Endothelial cell of umbilical vein (primary cell): ENCODE measurements around the gene KLF2. TPM values are rescaled to one million over a fixed set of nuclear protein-coding genes. Genes with fewer than 3 reads are reported as not detected.

Experiments used
- BruUV-seq: library from RNA; stranded (reverse); fragments of 400-500 nt; replicated peaks from 2 replicates; lab custom pipeline; 2021; lab: Mats Ljungman, UMichigan
- CTCF ChIA-PET: fragments of 300-600, 350-600 bp; sonication (Branson Sonifier 250); formaldehyde crosslinking; loops from one replicate; lab custom pipeline; 2021; ENCODE audit warnings: antibody characterized with exemption, inconsistent platforms; lab: Charles Lee
- POLR2A ChIA-PET: fragments of 300-600, 350-600 bp; sonication (Branson Sonifier 250); formaldehyde crosslinking; loops from one replicate; lab custom pipeline; 2021; ENCODE audit warnings: antibody characterized with exemption, inconsistent platforms; lab: Charles Lee
- DNase-seq: peaks from one replicate; pipeline ENCODE4 v3.0.0-alpha.2; 2011; ENCODE audit warnings: low read depth, low spot score
- FAIRE-seq: peaks from 2 replicates; lab custom pipeline; 2011; peaks lifted over from hg19 to GRCh38; lab: Jason Lieb, UNC
- H2AFZ ChIP-seq: 2 replicates; pipeline ENCODE4 v1.6.0; 2012; ENCODE audit warnings: low read depth, low read length, control low read depth, inconsistent platforms
- H3K27ac ChIP-seq: 2 replicates; pipeline ENCODE4 v1.5.1; 2011; ENCODE audit warnings: low read depth, mild to moderate bottlenecking, control low read depth, low read length, moderate library complexity; ENCODE audit not compliant: insufficient read depth
- H3K27me3 ChIP-seq, 2 experiments: 2 replicates each; pipeline versions ENCODE4 v1.6.0 to v1.6.1; 2011; ENCODE audit warnings: low read length in 2 of 2, mixed read lengths in 1 of 2; ENCODE audit not compliant: control insufficient read depth in 2 of 2, insufficient read depth in 2 of 2
- H3K36me3 ChIP-seq, 2 experiments: 2 replicates in 1 of 2; 3 replicates in 1 of 2; pipeline ENCODE4 v1.5.1; 2011; ENCODE audit warnings: low read length in 2 of 2, mild to moderate bottlenecking in 1 of 2, moderate library complexity in 1 of 2; ENCODE audit not compliant: control insufficient read depth in 2 of 2, insufficient read depth in 2 of 2; ENCODE audit errors: extremely low read depth in 1 of 2
- H3K4me1 ChIP-seq: 3 replicates; pipeline ENCODE4 v1.5.1; 2011; ENCODE audit warnings: mild to moderate bottlenecking, low read length; ENCODE audit not compliant: control insufficient read depth, insufficient read depth; ENCODE audit errors: extremely low read depth
- H3K4me2 ChIP-seq: 2 replicates; pipeline ENCODE4 v1.6.1; 2011; ENCODE audit warnings: low read length, control low read depth, mixed read lengths; ENCODE audit not compliant: insufficient read depth
- H3K4me3 ChIP-seq, 3 experiments: fragments of 200-600 bp in 1 of 3; sonication (generic), shearing (Covaris generic) in 1 of 3; replicated peaks in 1 of 3; 2 replicates each; pipeline ENCODE4 v1.5.1; 2011 to 2016; ENCODE audit warnings: control low read depth in 3 of 3, low read length in 3 of 3, mild to moderate bottlenecking in 2 of 3, inconsistent platforms in 1 of 3, low read depth in 1 of 3, moderate library complexity in 1 of 3; ENCODE audit not compliant: insufficient read depth in 1 of 3
- H3K79me2 ChIP-seq: 2 replicates; pipeline ENCODE4 v1.6.0; 2012; ENCODE audit warnings: low read length, inconsistent platforms; ENCODE audit not compliant: control insufficient read depth, insufficient read depth
- H3K9ac ChIP-seq: replicated peaks from 2 replicates; pipeline ENCODE3; 2011; ENCODE audit warnings: low read length, control low read depth; ENCODE audit not compliant: insufficient read depth; ENCODE audit errors: extremely low read depth
- H3K9me1 ChIP-seq: replicated peaks from 3 replicates; pipeline ENCODE4 v1.6.0; 2011; ENCODE audit warnings: mild to moderate bottlenecking, low read length; ENCODE audit not compliant: control insufficient read depth, insufficient read depth; ENCODE audit errors: extremely low read depth
- H3K9me3 ChIP-seq: replicated peaks from 2 replicates; pipeline ENCODE4 v1.5.1; 2012; ENCODE audit warnings: low read length, inconsistent platforms; ENCODE audit not compliant: control insufficient read depth, insufficient read depth
- H4K20me1 ChIP-seq: replicated peaks from 2 replicates; pipeline ENCODE3; 2011; ENCODE audit warnings: mild to moderate bottlenecking, low read length; ENCODE audit not compliant: control insufficient read depth, insufficient read depth; ENCODE audit errors: extremely low read depth
- FOS ChIP-seq: IDR thresholded peaks from 2 replicates; pipeline ENCODE4 v1.6.1; 2011; ENCODE audit warnings: mild to moderate bottlenecking, low read length, moderate library complexity, borderline replicate concordance; ENCODE audit not compliant: insufficient read depth
- GATA2 ChIP-seq: IDR thresholded peaks from 2 replicates; pipeline ENCODE4 v1.7.0; 2011; ENCODE audit warnings: low read depth, mild to moderate bottlenecking, moderate library complexity, mixed read lengths, low read length; ENCODE audit not compliant: insufficient read length, insufficient read depth
- JUN ChIP-seq: IDR thresholded peaks from 2 replicates; pipeline ENCODE4 v1.6.1; 2011; ENCODE audit warnings: borderline replicate concordance, low read depth; ENCODE audit not compliant: insufficient read length, insufficient read depth
- POLR2A ChIP-seq: IDR thresholded peaks from 2 replicates; pipeline ENCODE4 v1.6.1; 2012; ENCODE audit warnings: low read depth, mild to moderate bottlenecking, control low read depth, low read length
- POLR2AphosphoS5 ChIP-seq: IDR thresholded peaks from 2 replicates; pipeline ENCODE4 v1.6.1; 2012; ENCODE audit warnings: low read depth, mild to moderate bottlenecking, control low read depth, low read length, moderate library complexity; ENCODE audit not compliant: insufficient read depth
- dilution Hi-C: fragments of 300-500 bp; cut with MboI; formaldehyde crosslinking; loops from one replicate; pipeline ENCODE4 v1.15.0; 2019; ENCODE audit warnings: low sequenced_read_pairs; ENCODE audit not compliant: extremely low pct_ligation_motif_present
- intact Hi-C: fragments of 100-400 bp; cut with micrococcal nuclease; formaldehyde crosslinking; loops from one replicate; pipeline ENCODE4 v1.10.0; 2022
- polyA plus RNA-seq, 4 experiments: library from polyadenylated mRNA; depleted of rRNA in 3 of 4; stranded (reverse) in 3 of 4; unstranded in 1 of 4; fragments of >200 nt; gene quantifications; 2 replicates each; pipeline versions ENCODE4 v1.2.1 to v1.2.3, GENCODE V29; 2011 to 2012; ENCODE audit warnings: missing spikeins in 1 of 4
- total RNA-seq: library from RNA; stranded (reverse); gene quantifications from 2 replicates; pipeline ENCODE4 v1.2.3, GENCODE V29; 2021
- TF ChIP-seq, protein P1 (sequence below), 2 donors: IDR thresholded peaks; 1 replicate in 1 of 2; 2 replicates in 1 of 2; pipeline ENCODE4 v1.5.1; 2011; ENCODE audit warnings: low read length in 2 of 2, mild to moderate bottlenecking in 2 of 2, moderate library complexity in 2 of 2, control low read depth in 1 of 2, inconsistent platforms in 1 of 2, low read depth in 1 of 2; ENCODE audit not compliant: insufficient read depth in 1 of 2; ENCODE audit errors: extremely low read depth in 1 of 2

KLF2 gene
- total and polyA plus RNA-seq, 2 donors (not counting 3 experiments of a cell fraction or from before 2014, with no cell fraction given), result 23.4 to 30.3 TPM

DNA sequence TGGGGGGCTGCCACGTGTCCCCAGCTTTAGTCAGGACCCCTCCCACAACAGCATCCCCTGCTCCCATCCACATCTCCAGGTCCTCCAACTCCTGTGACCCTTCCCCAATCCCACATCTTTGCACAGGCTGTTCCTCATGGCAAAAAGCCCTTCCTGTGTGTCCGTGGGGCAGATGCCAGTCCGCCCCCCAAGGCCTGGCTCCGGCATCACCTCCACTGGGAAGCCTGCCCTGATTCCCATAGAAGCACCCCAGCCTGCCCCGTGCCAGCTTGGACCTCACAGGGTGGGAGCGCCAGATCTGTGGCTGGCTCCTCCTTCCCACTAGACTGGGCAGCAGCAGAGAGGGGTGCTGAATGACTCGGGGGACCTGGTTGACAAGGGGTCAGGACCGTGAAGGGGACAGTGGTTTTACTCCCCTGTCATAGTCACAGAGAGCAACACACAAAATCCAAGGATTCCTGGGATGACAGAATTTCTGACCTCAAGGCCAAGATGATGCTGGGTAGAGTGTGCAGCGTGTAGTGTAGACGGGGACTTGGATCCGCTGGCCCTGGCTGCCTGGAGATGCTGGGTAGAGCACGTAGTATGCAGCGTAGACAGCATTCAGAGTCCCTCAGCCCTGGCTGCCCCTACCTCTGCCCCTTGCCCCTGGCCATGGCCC, 13.3 kb downstream of the KLF2 start:
- Histone ChIP-seq H3K27me3 (no peaks in the 10 kb centered on the region), H3K9ac (peak overlapping the region; percentile 40), H4K20me1 (no peaks in the 10 kb centered on the region), H3K4me2 (peak overlapping the region; percentile 32), H2AFZ (no peak overlapping the region), H3K36me3 (no peaks in the 10 kb centered on the region), H3K4me3 (no peak overlapping the region), H3K9me3 (no peaks in the 10 kb centered on the region), H3K79me2 (no peaks in the 10 kb centered on the region), H3K27ac (peak overlapping the region; percentile 91), H3K4me1 (peaks cover 34% of the 10 kb centered on the region), H3K9me1 (no peaks in the 10 kb centered on the region)
- CTCF ChIA-PET, result interaction anchor here (1.1 to 3.5 kb wide), 10 partner anchors 9 to 92 kb away, joined by 4 to 43 read pairs (median 10); partner anchors contain the start of gene KLF2
- POLR2A ChIA-PET, result interaction anchor here (1.0 to 2.7 kb wide), 7 partner anchors 7 to 38 kb away, joined by 3 to 22 read pairs (median 10); partner anchors contain the start of gene KLF2
- TF ChIP-seq GATA2 (no peak), FOS (no peak), POLR2AphosphoS5 (no peak), JUN (no peak), POLR2A (peak; percentile 24)
- TF ChIP-seq, protein P1, sequence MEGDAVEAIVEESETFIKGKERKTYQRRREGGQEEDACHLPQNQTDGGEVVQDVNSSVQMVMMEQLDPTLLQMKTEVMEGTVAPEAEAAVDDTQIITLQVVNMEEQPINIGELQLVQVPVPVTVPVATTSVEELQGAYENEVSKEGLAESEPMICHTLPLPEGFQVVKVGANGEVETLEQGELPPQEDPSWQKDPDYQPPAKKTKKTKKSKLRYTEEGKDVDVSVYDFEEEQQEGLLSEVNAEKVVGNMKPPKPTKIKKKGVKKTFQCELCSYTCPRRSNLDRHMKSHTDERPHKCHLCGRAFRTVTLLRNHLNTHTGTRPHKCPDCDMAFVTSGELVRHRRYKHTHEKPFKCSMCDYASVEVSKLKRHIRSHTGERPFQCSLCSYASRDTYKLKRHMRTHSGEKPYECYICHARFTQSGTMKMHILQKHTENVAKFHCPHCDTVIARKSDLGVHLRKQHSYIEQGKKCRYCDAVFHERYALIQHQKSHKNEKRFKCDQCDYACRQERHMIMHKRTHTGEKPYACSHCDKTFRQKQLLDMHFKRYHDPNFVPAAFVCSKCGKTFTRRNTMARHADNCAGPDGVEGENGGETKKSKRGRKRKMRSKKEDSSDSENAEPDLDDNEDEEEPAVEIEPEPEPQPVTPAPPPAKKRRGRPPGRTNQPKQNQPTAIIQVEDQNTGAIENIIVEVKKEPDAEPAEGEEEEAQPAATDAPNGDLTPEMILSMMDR (IDR thresholded peaks at IDR 0.05; ENCODE audit: extremely low read depth in 1 of 2, insufficient read depth in 1 of 2, low read depth in 1 of 2, low read length in 2 of 2), result no peak
- intact Hi-C loops (loop anchor here (1.0 kb wide), 1 partner anchor 8 kb away; no protein-coding TSS in a partner anchor), dilution Hi-C loops (no loop called here)
- BruUV-seq, result no TSS peak
- no peak for FAIRE-seq
- no peak for DNase-seq
